Parathyroid adenoma (tissue), 2 donors: ENCODE measurements around the gene MCIDAS.

Source experiments
- H2AFZ ChIP-seq: fragments of 300-600 bp; sonication (generic); one replicate; pipeline ENCODE4 v1.7.0; 2017; ENCODE audit warnings: antibody characterized with exemption, mild to moderate bottlenecking
- H3K27ac ChIP-seq: fragments of 300-600 bp; sonication (generic); one replicate; pipeline ENCODE4 v1.7.0; 2017
- H3K27me3 ChIP-seq: fragments of 300-600 bp; sonication (generic); one replicate; pipeline ENCODE4 v1.7.0; 2017; ENCODE audit warnings: low read length; ENCODE audit not compliant: control insufficient read depth, insufficient read depth
- H3K36me3 ChIP-seq: fragments of 300-600 bp; sonication (generic); one replicate; pipeline ENCODE4 v1.7.0; 2017; ENCODE audit warnings: low read length; ENCODE audit not compliant: control insufficient read depth, insufficient read depth
- H3K4me1 ChIP-seq: fragments of 300-600 bp; sonication (generic); one replicate; pipeline ENCODE4 v1.7.0; 2017; ENCODE audit warnings: control low read depth
- H3K4me2 ChIP-seq: fragments of 300-600 bp; sonication (generic); one replicate; pipeline ENCODE4 v1.7.0; 2017; ENCODE audit warnings: low read length
- H3K4me3 ChIP-seq: fragments of 300-600 bp; sonication (generic); one replicate; pipeline ENCODE4 v1.7.0; 2017; ENCODE audit warnings: low read depth, low read length
- H3K79me2 ChIP-seq: fragments of 300-600 bp; sonication (generic); one replicate; pipeline ENCODE4 v1.7.0; 2017; ENCODE audit warnings: control low read depth
- H3K9ac ChIP-seq: fragments of 300-600 bp; sonication (generic); one replicate; pipeline ENCODE4 v1.7.0; 2017; ENCODE audit warnings: mild to moderate bottlenecking
- H3K9me3 ChIP-seq: fragments of 300-600 bp; sonication (generic); one replicate; pipeline ENCODE4 v1.7.0; 2017; ENCODE audit warnings: low read length; ENCODE audit not compliant: control insufficient read depth
- TF ChIP-seq, protein P1 (sequence below): fragments of 300-600 bp; sonication (generic); IDR thresholded peaks from one replicate; pipeline ENCODE4 v1.7.0; 2017; ENCODE audit warnings: antibody characterized with exemption, mild to moderate bottlenecking
- donor health status: primary hyperparathyroidism.

Gene MCIDAS

DNA sequence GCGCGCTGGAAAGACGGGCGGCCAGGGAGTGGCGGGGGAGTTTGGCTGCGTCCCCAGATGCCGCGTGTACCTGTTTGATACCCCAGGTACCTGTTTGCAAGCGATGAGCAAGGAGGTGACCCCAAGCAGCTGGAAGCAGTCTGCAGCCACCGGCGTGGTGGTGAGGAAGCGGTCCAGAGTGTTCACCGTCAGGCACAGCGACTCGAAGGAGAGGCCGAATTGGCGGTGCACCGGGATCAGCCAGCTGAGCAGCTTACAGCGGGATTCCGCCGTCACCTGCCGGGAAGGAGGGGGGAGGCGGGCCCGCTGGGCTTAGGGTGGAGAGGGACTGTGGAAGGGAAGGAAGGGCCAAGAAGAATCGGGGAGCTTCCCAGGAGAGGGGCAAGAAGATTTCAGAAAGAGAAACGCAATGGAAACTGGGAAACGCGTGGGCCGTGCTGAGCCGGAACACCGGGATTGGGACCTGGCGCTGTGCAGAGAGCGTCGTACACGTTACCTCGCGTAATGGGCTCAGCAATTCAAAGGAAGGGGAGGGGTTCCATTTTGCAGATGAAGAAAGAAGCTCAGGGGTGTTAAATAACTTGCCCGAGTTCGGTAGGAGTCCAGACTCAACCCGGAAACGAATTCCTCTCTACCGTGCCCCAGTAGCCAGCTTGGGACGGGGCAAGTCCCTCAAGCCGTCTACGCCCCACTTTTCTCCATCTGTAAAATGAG is 5.3 kb upstream of the MCIDAS start:
- peak overlapping the region; percentile 69 for H3K4me3 ChIP-seq
- H3K9ac ChIP-seq = peak overlapping the region; percentile 49
- H3K27me3 ChIP-seq = no peaks in the 10 kb centered on the region
- peaks cover 2% of the 10 kb centered on the region for H3K4me1 ChIP-seq
- H3K27ac ChIP-seq = peak overlapping the region; percentile 65
- no peaks in the 10 kb centered on the region for H3K36me3 ChIP-seq
- peak overlapping the region; percentile 99 for H3K4me2 ChIP-seq
- peak overlapping the region; percentile 95 for H2AFZ ChIP-seq
- H3K9me3 ChIP-seq = no peaks in the 10 kb centered on the region
- no peaks in the 10 kb centered on the region for H3K79me2 ChIP-seq
- TF ChIP-seq, protein P1, sequence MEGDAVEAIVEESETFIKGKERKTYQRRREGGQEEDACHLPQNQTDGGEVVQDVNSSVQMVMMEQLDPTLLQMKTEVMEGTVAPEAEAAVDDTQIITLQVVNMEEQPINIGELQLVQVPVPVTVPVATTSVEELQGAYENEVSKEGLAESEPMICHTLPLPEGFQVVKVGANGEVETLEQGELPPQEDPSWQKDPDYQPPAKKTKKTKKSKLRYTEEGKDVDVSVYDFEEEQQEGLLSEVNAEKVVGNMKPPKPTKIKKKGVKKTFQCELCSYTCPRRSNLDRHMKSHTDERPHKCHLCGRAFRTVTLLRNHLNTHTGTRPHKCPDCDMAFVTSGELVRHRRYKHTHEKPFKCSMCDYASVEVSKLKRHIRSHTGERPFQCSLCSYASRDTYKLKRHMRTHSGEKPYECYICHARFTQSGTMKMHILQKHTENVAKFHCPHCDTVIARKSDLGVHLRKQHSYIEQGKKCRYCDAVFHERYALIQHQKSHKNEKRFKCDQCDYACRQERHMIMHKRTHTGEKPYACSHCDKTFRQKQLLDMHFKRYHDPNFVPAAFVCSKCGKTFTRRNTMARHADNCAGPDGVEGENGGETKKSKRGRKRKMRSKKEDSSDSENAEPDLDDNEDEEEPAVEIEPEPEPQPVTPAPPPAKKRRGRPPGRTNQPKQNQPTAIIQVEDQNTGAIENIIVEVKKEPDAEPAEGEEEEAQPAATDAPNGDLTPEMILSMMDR = no peak

DNA sequence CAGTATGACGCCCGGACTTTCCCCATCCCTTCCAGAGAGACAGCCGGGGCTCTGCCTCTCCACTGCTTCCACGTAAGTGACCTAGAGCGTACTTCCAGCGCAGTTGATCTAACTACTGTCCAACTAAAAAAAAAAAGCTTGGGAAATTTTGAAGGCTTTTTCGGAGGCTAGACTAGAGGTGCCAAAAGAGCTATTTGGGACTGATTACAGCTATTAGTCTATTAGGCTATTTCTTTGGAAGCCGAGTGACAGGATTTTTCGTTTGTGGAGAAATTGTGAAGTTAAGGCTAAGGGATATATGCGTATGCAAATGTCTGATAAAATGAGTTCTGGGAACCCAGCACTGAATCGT is 4.8 kb upstream of the MCIDAS start:
- H3K9me3 ChIP-seq = no peaks in the 10 kb centered on the region
- peak overlapping the region; percentile 95 for H2AFZ ChIP-seq
- no peak overlapping the region for H3K27ac ChIP-seq
- peak overlapping the region; percentile 69 for H3K4me3 ChIP-seq
- no peaks in the 10 kb centered on the region for H3K36me3 ChIP-seq
- no peak overlapping the region for H3K9ac ChIP-seq
- TF ChIP-seq, protein P1 = no peak
- H3K27me3 ChIP-seq = no peaks in the 10 kb centered on the region
- peaks cover 2% of the 10 kb centered on the region for H3K4me1 ChIP-seq
- H3K79me2 ChIP-seq = no peaks in the 10 kb centered on the region
- H3K4me2 ChIP-seq = peak overlapping the region; percentile 99

DNA sequence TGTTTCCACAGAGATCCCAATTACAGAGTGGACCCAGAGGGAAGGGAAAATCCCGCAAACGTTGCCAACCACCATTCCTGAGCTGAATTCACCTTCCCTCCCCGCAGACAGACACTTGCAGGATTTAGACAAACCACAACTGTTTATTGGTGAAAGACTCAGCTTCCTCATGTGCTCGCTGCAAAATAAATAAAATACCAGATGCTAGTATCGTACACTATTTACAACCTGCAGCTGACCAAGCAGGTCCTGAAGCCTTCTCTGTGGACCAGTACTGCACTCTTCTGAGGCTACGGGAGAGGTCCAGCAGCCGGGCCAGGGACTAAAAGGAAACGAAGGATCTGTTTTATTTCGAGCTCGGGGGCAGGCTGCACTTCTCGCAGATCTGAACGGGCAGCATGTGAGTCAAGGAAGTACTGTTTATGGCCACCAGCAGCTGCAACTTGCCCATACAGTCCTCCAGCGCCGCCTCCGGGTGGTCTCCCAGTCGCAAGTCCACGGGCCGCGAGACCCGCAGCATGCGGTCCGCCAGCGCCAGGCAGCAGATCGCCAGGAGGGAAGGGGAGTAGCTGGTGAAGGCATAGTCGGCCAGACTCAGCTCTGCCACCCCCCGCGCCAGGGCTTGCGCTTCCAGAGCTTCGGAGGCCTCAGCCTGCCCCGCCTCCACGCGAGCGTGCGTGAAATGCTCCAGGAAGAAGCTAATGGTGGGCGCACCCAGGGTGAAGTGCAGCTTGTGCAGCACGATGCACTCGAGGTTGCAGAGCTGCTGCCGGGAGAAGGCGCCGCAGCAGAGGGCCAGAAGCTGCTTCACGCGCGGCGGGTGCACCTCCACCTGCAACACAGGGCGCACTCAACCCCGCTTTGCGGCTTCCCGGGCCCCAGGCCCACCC is 4.2 kb upstream of the MCIDAS start:
- no peaks in the 10 kb centered on the region for H3K36me3 ChIP-seq
- peaks cover 2% of the 10 kb centered on the region for H3K4me1 ChIP-seq
- H2AFZ ChIP-seq = no peak overlapping the region
- no peaks in the 10 kb centered on the region for H3K9me3 ChIP-seq
- H3K27me3 ChIP-seq = no peaks in the 10 kb centered on the region
- H3K4me3 ChIP-seq = no peak overlapping the region
- no peak overlapping the region for H3K4me2 ChIP-seq
- H3K27ac ChIP-seq = no peak overlapping the region
- no peaks in the 10 kb centered on the region for H3K79me2 ChIP-seq
- H3K9ac ChIP-seq = no peak overlapping the region
- TF ChIP-seq, protein P1 = no peak

DNA sequence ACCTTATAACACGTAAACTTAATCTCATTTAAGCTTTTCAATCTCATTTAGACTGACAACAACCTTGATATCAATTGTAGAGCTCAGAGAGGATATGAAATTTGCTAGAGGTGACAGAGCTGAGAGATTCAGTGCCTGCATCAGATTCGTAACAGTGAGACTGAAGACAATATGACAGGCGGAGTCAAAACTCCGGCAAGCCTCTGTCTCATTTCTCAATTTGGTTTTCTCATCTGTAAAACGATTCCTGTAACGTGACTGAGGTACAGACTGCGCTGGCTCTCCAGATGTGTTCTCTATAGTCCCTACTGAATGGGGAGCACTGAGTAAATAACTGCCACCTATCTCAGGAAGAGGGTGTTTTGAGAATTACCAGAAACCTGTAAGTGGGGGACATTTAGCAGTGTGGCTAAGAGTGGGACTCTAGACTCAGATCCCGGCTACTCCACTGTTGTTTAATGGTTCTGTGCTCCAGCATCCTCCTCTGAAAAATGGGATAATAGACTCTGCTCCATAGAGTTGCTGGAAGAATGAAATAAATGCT is 3.0 kb upstream of the MCIDAS start:
- TF ChIP-seq, protein P1 = no peak
- Histone ChIP-seq H3K79me2 (no peaks in the 10 kb centered on the region), H3K9ac (no peak overlapping the region), H3K36me3 (no peaks in the 10 kb centered on the region), H3K27me3 (no peaks in the 10 kb centered on the region), H3K4me3 (no peak overlapping the region), H2AFZ (no peak overlapping the region), H3K4me1 (peaks cover 2% of the 10 kb centered on the region), H3K4me2 (no peak overlapping the region), H3K9me3 (no peaks in the 10 kb centered on the region), H3K27ac (no peak overlapping the region)
